ENCODE measurements around the gene CENPQ. TPM values are rescaled to one million over a fixed set of nuclear protein-coding genes. Genes with fewer than 3 reads are reported as not detected.

Gene CENPQ
- total and polyA plus RNA-seq, 4 donors = 0.70 to 3.5 (median 1.4) TPM

GRCh38 chr6:49504666-49505065 lies 41.5 kb downstream of the CENPQ start:
- Histone ChIP-seq H3K27me3 (ENCODE audit: control insufficient read depth in 4 of 4, insufficient read depth in 4 of 4, low read length in 3 of 4) (no peaks in the 10 kb centered on the region), H3K27ac (ENCODE audit: low read depth in 1 of 2, low read length in 2 of 2) (no peak overlapping the region), H3K9ac (ENCODE audit: low read depth in 1 of 2, low read length in 2 of 2) (no peak overlapping the region), H3K4me1 (ENCODE audit: control insufficient read depth in 4 of 4, insufficient read depth in 4 of 4, low read length in 3 of 4) (peaks cover 0 to 22% (median 11%) of the 10 kb centered on the region in 4 donors), H3K36me3 (ENCODE audit: control insufficient read depth in 4 of 4, insufficient read depth in 3 of 4, low read depth in 1 of 4, low read length in 3 of 4) (no peaks in the 10 kb centered on the region), H3K4me3 (ENCODE audit: low read depth in 1 of 3, low read length in 3 of 3) (no peak overlapping the region), H3K9me3 (ENCODE audit: control insufficient read depth in 4 of 4, low read length in 3 of 4) (no peaks in the 10 kb centered on the region)
- DNase-seq (ENCODE audit: low spot score) = no peak
- no peak for TF ChIP-seq TAF1 (conservative IDR thresholded peaks at IDR 0.05)
- whole genome bisulfite sequencing = 86% methylated on average over 5 of the region's 5 CpGs

GRCh38 chr6:49506569-49507111 lies 43.5 kb downstream of the CENPQ start:
- Histone ChIP-seq H3K4me3 (ENCODE audit: low read depth in 1 of 3, low read length in 3 of 3) (no peak overlapping the region), H3K36me3 (ENCODE audit: control insufficient read depth in 4 of 4, insufficient read depth in 3 of 4, low read depth in 1 of 4, low read length in 3 of 4) (no peaks in the 10 kb centered on the region), H3K27me3 (ENCODE audit: control insufficient read depth in 4 of 4, insufficient read depth in 4 of 4, low read length in 3 of 4) (no peaks in the 10 kb centered on the region), H3K9ac (ENCODE audit: low read depth in 1 of 2, low read length in 2 of 2) (no peak overlapping the region), H3K4me1 (ENCODE audit: control insufficient read depth in 4 of 4, insufficient read depth in 4 of 4, low read length in 3 of 4) (peaks cover 0 to 22% (median 11%) of the 10 kb centered on the region in 4 donors), H3K9me3 (ENCODE audit: control insufficient read depth in 4 of 4, low read length in 3 of 4) (no peaks in the 10 kb centered on the region), H3K27ac (ENCODE audit: low read depth in 1 of 2, low read length in 2 of 2) (peak overlapping the region; percentile 31 to 37)
- DNase-seq (ENCODE audit: low spot score) = no peak
- TF ChIP-seq JUND (IDR thresholded peaks at IDR 0.05) (peak; percentile 55 to 74), SP1 (IDR thresholded peaks at IDR 0.05) (peak; percentile 51), REST (IDR thresholded peaks at IDR 0.05) (peak; percentile 28), TAF1 (conservative IDR thresholded peaks at IDR 0.05) (no peak), HNF4A (conservative IDR thresholded peaks at IDR 0.05) (peak; percentile 22 to 48), GABPA (IDR thresholded peaks at IDR 0.05 in 1 of 2, conservative IDR thresholded peaks at IDR 0.05 in 1 of 2) (peak in 1 of 2 donors; percentile 21), RAD21 (IDR thresholded peaks at IDR 0.05) (peak in 1 of 2 donors; percentile 12), RXRA (IDR thresholded peaks at IDR 0.05) (peak in 1 of 2 donors; percentile 36), ZBTB33 (IDR thresholded peaks at IDR 0.05) (no peak), MAX (IDR thresholded peaks at IDR 0.05) (no peak), HNF4G (IDR thresholded peaks at IDR 0.05) (no peak), FOXA1 (IDR thresholded peaks at IDR 0.05) (no peak), YY1 (IDR thresholded peaks at IDR 0.05) (peak; percentile 88)
- 46% methylated on average over 5 of the region's 5 CpGs for WGBS

- Histone ChIP-seq H3K9ac (ENCODE audit: low read depth in 1 of 2, low read length in 2 of 2) (no peak overlapping the region), H3K4me3 (ENCODE audit: low read depth in 1 of 3, low read length in 3 of 3) (no peak overlapping the region), H3K36me3 (ENCODE audit: control insufficient read depth in 4 of 4, insufficient read depth in 3 of 4, low read depth in 1 of 4, low read length in 3 of 4) (no peaks in the 10 kb centered on the region), H3K27me3 (ENCODE audit: control insufficient read depth in 4 of 4, insufficient read depth in 4 of 4, low read length in 3 of 4) (no peaks in the 10 kb centered on the region), H3K4me1 (ENCODE audit: control insufficient read depth in 4 of 4, insufficient read depth in 4 of 4, low read length in 3 of 4) (peaks cover 0 to 37% (median 29%) of the 10 kb centered on the region in 4 donors), H3K9me3 (ENCODE audit: control insufficient read depth in 4 of 4, low read length in 3 of 4) (no peaks in the 10 kb centered on the region), H3K27ac (ENCODE audit: low read depth in 1 of 2, low read length in 2 of 2) (no peak overlapping the region)
- WGBS = 71% methylated on average over 3 of the region's 3 CpGs
- TF ChIP-seq TAF1 (conservative IDR thresholded peaks at IDR 0.05) (no peak), CTCF (IDR thresholded peaks at IDR 0.05; ENCODE audit: low read depth, low read length, missing input control) (no peak), JUND (IDR thresholded peaks at IDR 0.05) (no peak)
- no peak for DNase-seq (ENCODE audit: low spot score)
Measured at GRCh38 chr6:49509342-49509741, 46.2 kb downstream of the CENPQ start.

Measured in liver (tissue), 9 donors.